ENCODE results near the gene DEPDC5.

The DEPDC5 gene

DNA sequence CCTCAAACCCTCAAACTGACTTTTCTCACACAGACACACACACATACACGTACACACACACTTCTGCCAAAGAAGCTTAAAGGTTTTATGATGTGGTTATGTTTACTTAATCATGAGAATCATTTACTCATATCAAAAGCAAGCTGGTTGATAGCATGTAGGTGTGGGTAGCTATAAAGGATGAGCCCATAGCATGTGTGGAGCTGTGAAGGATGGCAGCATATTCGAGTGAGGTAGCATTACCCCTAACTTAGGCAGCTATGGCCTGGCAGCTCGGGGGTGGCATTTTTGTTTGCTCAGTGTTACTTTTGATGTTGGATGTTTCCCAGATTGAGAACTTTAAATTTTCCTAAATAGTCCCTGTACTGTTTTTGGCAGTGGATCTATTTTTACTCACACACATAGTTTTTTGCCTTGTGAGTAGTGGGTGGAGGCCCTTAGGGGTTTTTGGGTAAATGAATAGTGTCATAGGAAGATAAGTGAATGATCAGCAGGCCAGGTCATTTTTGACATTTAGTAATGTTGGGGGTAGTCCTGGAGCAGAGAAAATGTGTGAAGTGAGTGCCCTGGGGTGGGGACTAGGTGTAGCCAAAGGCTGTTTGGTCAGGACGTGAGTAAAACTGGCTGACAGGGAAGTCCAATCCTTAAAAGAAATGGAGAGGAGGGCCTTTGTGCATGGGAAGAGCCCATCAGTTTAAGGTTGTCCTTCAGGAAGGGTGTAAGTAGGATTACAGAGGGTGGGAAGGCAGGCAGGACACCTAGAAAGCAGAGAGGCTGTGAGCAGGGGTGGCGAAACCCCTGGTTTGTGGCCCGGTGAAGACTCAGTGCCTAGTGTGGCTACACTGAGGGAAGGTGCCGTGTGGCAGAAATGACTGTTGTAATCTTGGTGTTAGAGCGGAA lies 197.6 kb downstream of the DEPDC5 start:
- DNase-seq (ENCODE audit: low spot score), result no peak

- no peak for DNase-seq (ENCODE audit: low spot score)
Observed at GRCh38 chr22:31952094-31952401, 198.2 kb downstream of the DEPDC5 start.

DNA sequence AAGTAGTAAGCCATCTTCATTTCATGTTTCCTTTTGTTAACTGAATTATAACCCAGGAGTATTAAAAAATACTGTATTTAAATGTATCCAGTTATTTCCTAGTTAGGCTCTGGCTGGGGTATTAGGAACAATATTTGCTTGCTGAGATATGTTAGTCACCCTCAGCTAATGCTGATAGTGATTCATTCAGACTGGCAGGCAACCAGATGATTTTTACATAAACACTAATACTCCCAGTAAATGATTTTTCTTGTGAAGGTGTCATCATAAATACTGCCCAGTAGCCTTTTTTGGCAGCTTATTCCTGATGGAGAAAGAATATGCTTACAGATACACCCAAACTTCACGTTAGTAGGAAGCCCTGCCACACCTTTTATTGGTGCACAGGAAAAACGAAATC lies 198.7 kb downstream of the DEPDC5 start:
- DNase-seq (ENCODE audit: low spot score), result no peak

- no peak for DNase-seq (ENCODE audit: low spot score)
Observed at GRCh38 chr22:31953261-31953660, 199.4 kb downstream of the DEPDC5 start.

DNA sequence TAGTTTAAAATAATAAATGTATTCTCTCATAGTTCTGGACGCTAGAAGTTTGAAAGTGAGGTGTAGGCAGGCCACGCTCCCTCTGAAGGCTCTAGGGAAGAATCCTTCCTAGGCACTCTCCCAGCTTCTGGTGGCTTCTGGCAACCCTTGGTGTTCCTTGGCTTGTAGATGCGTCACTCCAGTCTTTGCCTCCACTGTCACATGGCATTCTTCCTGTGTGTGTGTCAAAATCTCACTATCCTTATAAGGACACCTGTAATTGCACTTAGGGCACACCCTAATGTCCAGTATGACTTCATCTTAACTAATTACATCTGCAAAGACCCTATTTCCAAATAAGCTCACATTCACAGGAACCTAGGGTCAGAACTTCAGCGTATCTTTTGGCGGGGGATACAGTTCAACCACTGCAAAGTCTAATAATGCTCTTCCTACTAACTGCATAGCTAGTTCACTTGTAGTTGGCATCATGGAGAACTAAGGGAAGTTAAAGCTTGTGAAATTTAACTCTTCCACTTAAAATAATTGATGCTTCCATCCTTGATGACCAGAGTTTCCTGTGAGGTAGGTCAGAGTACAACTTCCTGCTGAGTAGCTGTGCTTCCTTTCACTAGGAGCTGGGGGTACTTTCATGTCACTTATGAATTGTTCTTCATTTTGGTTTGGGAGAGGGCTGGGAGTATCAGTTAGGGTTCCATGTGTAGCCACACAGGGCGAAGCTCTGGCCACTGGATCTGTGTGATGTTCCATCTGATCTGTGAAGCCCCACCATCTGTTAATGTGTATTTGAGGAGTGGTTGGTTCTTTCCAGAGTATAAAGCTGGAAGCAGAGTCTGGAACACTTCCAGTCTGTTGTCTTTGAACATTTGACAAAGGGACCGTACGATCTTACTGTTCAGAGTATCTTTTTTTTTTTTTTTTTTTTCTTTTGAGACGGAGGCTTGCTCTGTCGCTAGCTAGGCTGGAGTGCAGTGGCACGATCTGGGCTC lies 201.0 kb downstream of the DEPDC5 start:
- no peak for DNase-seq (ENCODE audit: low spot score)

- no peak for DNase-seq (ENCODE audit: low spot score)
Observed at GRCh38 chr22:31956360-31956759, 202.5 kb downstream of the DEPDC5 start.
